IPS-15b (cell line): ENCODE data around the gene GOLGA6L24.
"Not testable (repeated sequence)": the region's sequence is repeated elsewhere in the genome, so short reads cannot be mapped to it uniquely, and the experiment has no call there.

Experiments used
- H3K27me3 ChIP-seq: one replicate; pipeline ENCODE4 v1.6.1; 2013; ENCODE audit warnings: low read length; ENCODE audit not compliant: control insufficient read depth, insufficient read depth
- H3K36me3 ChIP-seq: one replicate; pipeline ENCODE4 v1.6.1; 2013; ENCODE audit warnings: low read length; ENCODE audit not compliant: control insufficient read depth, insufficient read depth
- H3K4me1 ChIP-seq: one replicate; pipeline ENCODE4 v1.6.1; 2013; ENCODE audit warnings: mild to moderate bottlenecking, low read length; ENCODE audit not compliant: control insufficient read depth, insufficient read depth
- H3K4me3 ChIP-seq: one replicate; pipeline ENCODE4 v1.5.1; 2013; ENCODE audit warnings: low read depth, low read length
- H3K9ac ChIP-seq: one replicate; pipeline ENCODE4 v1.6.1; 2013; ENCODE audit warnings: low read depth, mild to moderate bottlenecking, low read length
- H3K9me3 ChIP-seq: one replicate; pipeline ENCODE4 v1.6.1; 2013; ENCODE audit warnings: mild to moderate bottlenecking, low read length; ENCODE audit not compliant: control insufficient read depth, insufficient read depth

Gene GOLGA6L24

DNA sequence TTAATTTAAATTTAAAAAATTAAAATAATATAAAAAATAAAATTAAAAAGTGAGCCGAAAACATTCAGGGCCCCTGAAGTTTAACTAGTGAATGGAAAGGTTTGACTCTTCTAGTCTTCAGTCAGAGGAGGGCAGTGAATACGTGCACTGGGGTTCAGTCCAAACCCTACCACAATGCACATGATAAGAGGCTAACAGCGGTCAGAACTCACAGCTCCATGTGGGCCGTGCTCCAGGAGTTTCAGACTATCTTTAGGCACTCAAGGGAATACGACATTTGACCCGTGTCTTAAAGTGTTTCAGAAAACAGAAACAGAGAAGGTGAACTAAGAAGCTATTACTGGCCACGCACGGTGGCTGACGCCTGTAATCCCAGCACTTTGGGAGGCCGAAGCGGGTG is 47.4 kb downstream of the GOLGA6L24 start:
- H3K36me3 ChIP-seq, H3K27me3 ChIP-seq, H3K4me1 ChIP-seq, H3K4me3 ChIP-seq, H3K9me3 ChIP-seq, H3K9ac ChIP-seq: not testable (repeated sequence)

DNA sequence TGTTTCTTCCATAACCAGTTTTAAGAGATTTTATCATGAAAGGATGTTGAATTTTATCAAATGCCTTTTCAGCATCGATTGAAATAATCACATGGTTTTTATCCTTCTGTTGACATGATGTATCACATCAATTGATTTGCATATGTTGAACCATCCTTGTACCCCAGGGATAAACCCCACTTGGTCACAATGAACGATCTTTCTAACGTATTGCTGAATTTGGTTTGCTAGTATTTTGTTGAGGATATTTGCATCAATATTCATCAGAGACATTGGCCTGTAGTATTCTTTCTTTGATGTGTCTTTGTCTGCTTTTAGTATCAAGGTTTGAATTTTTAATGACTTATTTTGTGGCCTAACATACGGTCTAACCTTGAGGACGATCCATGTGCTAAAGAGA is 49.2 kb downstream of the GOLGA6L24 start:
- H3K9me3 ChIP-seq, H3K27me3 ChIP-seq, H3K4me3 ChIP-seq, H3K9ac ChIP-seq, H3K4me1 ChIP-seq, H3K36me3 ChIP-seq: not testable (repeated sequence)
